CD4-positive, alpha-beta T cell (primary cell): ENCODE data around the gene ELANE. TPM values are rescaled to one million over a fixed set of nuclear protein-coding genes. Genes with fewer than 3 reads are reported as not detected.

ENCODE experiments used
- ATAC-seq: fragments of 200-7000 bp; cut with Tn5 transposase; one replicate; pipeline ENCODE4 v1.10.0; 2022; ENCODE audit warnings: mild to moderate bottlenecking; ENCODE audit not compliant: poor library complexity
- CTCF ChIA-PET: fragments of 350-600 bp; sonication (Branson Sonifier 250); formaldehyde crosslinking; loops from one replicate; lab custom pipeline; 2021; ENCODE audit warnings: antibody characterized with exemption, inconsistent platforms; lab: Charles Lee
- POLR2A ChIA-PET: fragments of 350-600 bp; sonication (Branson Sonifier 250); formaldehyde crosslinking; loops from one replicate; lab custom pipeline; 2021; ENCODE audit warnings: antibody characterized with exemption, inconsistent platforms; lab: Charles Lee
- DNase-seq, 14 experiments: peaks; one replicate each; pipeline ENCODE4 v3.0.0-alpha.2; 2013 to 2020; ENCODE audit warnings: mixed read lengths in 2 of 14
- H3K27ac ChIP-seq, 2 donors: one replicate each; pipeline versions ENCODE4 v1.5.1 to v1.7.0; 2013; ENCODE audit warnings: low read length in 2 of 2, low read depth in 1 of 2, mild to moderate bottlenecking in 1 of 2
- H3K27me3 ChIP-seq, 2 experiments: 1 replicate in 1 of 2; 2 replicates in 1 of 2; pipeline versions ENCODE4 v1.6.1 to v1.7.0; 2013; ENCODE audit warnings: low read length in 2 of 2, control low read depth in 1 of 2, mild to moderate bottlenecking in 1 of 2, moderate library complexity in 1 of 2; ENCODE audit not compliant: insufficient read depth in 2 of 2, control insufficient read depth in 1 of 2
- H3K36me3 ChIP-seq: one replicate; pipeline ENCODE4 v1.6.1; 2013; ENCODE audit warnings: low read length, control low read depth; ENCODE audit not compliant: insufficient read depth
- H3K4me1 ChIP-seq: one replicate; pipeline ENCODE4 v1.6.1; 2013; ENCODE audit warnings: low read length, control low read depth; ENCODE audit not compliant: insufficient read depth
- H3K4me3 ChIP-seq: one replicate; pipeline ENCODE4 v1.5.1; 2013; ENCODE audit warnings: mild to moderate bottlenecking, low read length, moderate library complexity
- H3K9me3 ChIP-seq, 2 experiments: 1 replicate in 1 of 2; 2 replicates in 1 of 2; pipeline versions ENCODE4 v1.6.1 to v1.7.0; 2013; ENCODE audit warnings: low read length in 2 of 2, mild to moderate bottlenecking in 2 of 2, control low read depth in 1 of 2, moderate library complexity in 1 of 2; ENCODE audit not compliant: control insufficient read depth in 1 of 2, insufficient read depth in 1 of 2
- H3K27ac Mint-ChIP-seq: one replicate; pipeline ENCODE4 v1.8.0; 2020; ENCODE audit warnings: mixed read lengths
- H3K27me3 Mint-ChIP-seq: one replicate; pipeline ENCODE4 v1.8.0; 2021; ENCODE audit warnings: mixed read lengths
- H3K36me3 Mint-ChIP-seq: one replicate; pipeline ENCODE4 v1.8.0; 2021; ENCODE audit warnings: low read depth, mixed read lengths
- H3K4me1 Mint-ChIP-seq: one replicate; pipeline ENCODE4 v1.8.0; 2021; ENCODE audit warnings: low read depth, mixed read lengths
- H3K4me3 Mint-ChIP-seq: one replicate; pipeline ENCODE4 v1.8.0; 2020; ENCODE audit warnings: mild to moderate bottlenecking, mixed read lengths
- H3K9me3 Mint-ChIP-seq: one replicate; pipeline ENCODE4 v1.8.0; 2020; ENCODE audit warnings: mixed read lengths
- CTCF ChIP-seq: fragments of 200-600 bp; IDR thresholded peaks from one replicate; pipeline ENCODE4 v1.8.0; 2022; ENCODE audit warnings: antibody characterized with exemption, mild to moderate bottlenecking
- intact Hi-C, 2 experiments: fragments of 100-400 bp; cut with DNase I in 1 of 2; cut with micrococcal nuclease in 1 of 2; formaldehyde crosslinking; loops; one replicate each; pipeline versions ENCODE4 v1.15.1 to v1.9.0; 2023 to 2025; cut with DNase I, micrococcal nuclease
- total RNA-seq, 174 experiments: library from RNA in 2 of 174; stranded (reverse) in 2 of 174; gene quantifications; one replicate each; pipeline ENCODE4 v1.2.3 and lab custom pipeline; 2021 to 2026

ELANE gene
- total RNA-seq, 2 experiments from 2014 or later = not detected

GRCh38 chr19:896999-897398 is 44.9 kb downstream of the ELANE start:
- no peaks in the 10 kb centered on the region for H3K27me3 ChIP-seq
- Mint-ChIP-seq H3K36me3 (peaks cover 55% of the 10 kb centered on the region), H3K27ac (peak overlapping the region; percentile 98), H3K4me3 (no peak overlapping the region), H3K9me3 (no peaks in the 10 kb centered on the region), H3K27me3 (peaks cover 3% of the 10 kb centered on the region), H3K4me1 (peaks cover 33% of the 10 kb centered on the region)
- no peak overlapping the region for H3K4me3 ChIP-seq
- ATAC-seq = no peak
- no peak overlapping the region for H3K27ac ChIP-seq
- CTCF ChIA-PET = no interaction called here
- TF ChIP-seq CTCF = no peak
- DNase-seq = no peak
- H3K36me3 ChIP-seq = peaks cover 48% of the 10 kb centered on the region
- H3K9me3 ChIP-seq = no peaks in the 10 kb centered on the region
- intact Hi-C loops = no loop called here
- H3K4me1 ChIP-seq = peaks cover 37% of the 10 kb centered on the region
- POLR2A ChIA-PET = interaction anchor here (0.9 to 7.0 kb wide), 4 partner anchors 9 to 24 kb away, joined by 3 to 183 read pairs (median 4); partner anchors contain the start of gene KISS1R

- Histone ChIP-seq H3K27ac (no peak overlapping the region), H3K4me1 (peaks cover 37% of the 10 kb centered on the region), H3K4me3 (no peak overlapping the region), H3K36me3 (peaks cover 50% of the 10 kb centered on the region), H3K27me3 (no peaks in the 10 kb centered on the region), H3K9me3 (no peaks in the 10 kb centered on the region)
- peaks cover 3% of the 10 kb centered on the region for H3K27me3 Mint-ChIP-seq
- DNase-seq (no peak), ATAC-seq (no peak)
- ChIA-PET CTCF (no interaction called here), POLR2A (interaction anchor here (0.9 to 7.0 kb wide), 4 partner anchors 9 to 23 kb away, joined by 3 to 183 read pairs (median 4); partner anchors contain the start of gene KISS1R)
- H3K9me3 Mint-ChIP-seq = no peaks in the 10 kb centered on the region
- peaks cover 33% of the 10 kb centered on the region for H3K4me1 Mint-ChIP-seq
- H3K4me3 Mint-ChIP-seq = no peak overlapping the region
- no peak for TF ChIP-seq CTCF
- H3K36me3 Mint-ChIP-seq = peaks cover 59% of the 10 kb centered on the region
- intact Hi-C loops = no loop called here
- H3K27ac Mint-ChIP-seq = no peak overlapping the region
These were observed 45.4 kb downstream of the ELANE start for GRCh38 chr19:897442-898039.

- no peak overlapping the region for H3K4me3 ChIP-seq
- no peaks in the 10 kb centered on the region for H3K27me3 ChIP-seq
- ChIA-PET CTCF (no interaction called here), POLR2A (interaction anchor here (0.6 to 7.0 kb wide), 3 partner anchors 8 to 97 kb away, joined by 3 to 183 read pairs (median 4); no protein-coding TSS in a partner anchor)
- H3K36me3 ChIP-seq = peaks cover 50% of the 10 kb centered on the region
- peak overlapping the region; percentile 69 for H3K27ac Mint-ChIP-seq
- TF ChIP-seq CTCF = no peak
- H3K9me3 ChIP-seq = no peaks in the 10 kb centered on the region
- intact Hi-C loops = no loop called here
- peaks cover 56% of the 10 kb centered on the region for H3K36me3 Mint-ChIP-seq
- DNase-seq (peak in 8 of 14 experiments; percentile 31 to 71 (median 55)), ATAC-seq (peak; percentile 15)
- peaks cover 24% of the 10 kb centered on the region for H3K4me1 Mint-ChIP-seq
- H3K27ac ChIP-seq = no peak overlapping the region
- H3K9me3 Mint-ChIP-seq = no peaks in the 10 kb centered on the region
- H3K27me3 Mint-ChIP-seq = no peaks in the 10 kb centered on the region
- H3K4me3 Mint-ChIP-seq = peak overlapping the region; percentile 54
- peaks cover 41% of the 10 kb centered on the region for H3K4me1 ChIP-seq
These were observed 46.6 kb downstream of the ELANE start for GRCh38 chr19:898663-899062.
